C4-2B (cell line): ENCODE results near the gene IRF2BP1.

Source experiments
- H3K27ac ChIP-seq: fragments of 450-650 bp; 2 replicates; pipeline ENCODE4 v1.5.1; 2017
- CTCF ChIP-seq: fragments of 450-650 bp; conservative IDR thresholded peaks from 2 replicates; pipeline ENCODE4 v1.5.1; 2017; ENCODE audit warnings: mild to moderate bottlenecking
- ZFX ChIP-seq: fragments of 450-650 bp; IDR thresholded peaks from 2 replicates; pipeline ENCODE4 v1.6.1; 2017

Gene IRF2BP1

GRCh38 chr19:45927565-45928261, 41.8 kb upstream of the IRF2BP1 start:
- TF ChIP-seq ZFX (no peak), CTCF (no peak)
- peak overlapping the region; percentile 63 for H3K27ac ChIP-seq

DNA sequence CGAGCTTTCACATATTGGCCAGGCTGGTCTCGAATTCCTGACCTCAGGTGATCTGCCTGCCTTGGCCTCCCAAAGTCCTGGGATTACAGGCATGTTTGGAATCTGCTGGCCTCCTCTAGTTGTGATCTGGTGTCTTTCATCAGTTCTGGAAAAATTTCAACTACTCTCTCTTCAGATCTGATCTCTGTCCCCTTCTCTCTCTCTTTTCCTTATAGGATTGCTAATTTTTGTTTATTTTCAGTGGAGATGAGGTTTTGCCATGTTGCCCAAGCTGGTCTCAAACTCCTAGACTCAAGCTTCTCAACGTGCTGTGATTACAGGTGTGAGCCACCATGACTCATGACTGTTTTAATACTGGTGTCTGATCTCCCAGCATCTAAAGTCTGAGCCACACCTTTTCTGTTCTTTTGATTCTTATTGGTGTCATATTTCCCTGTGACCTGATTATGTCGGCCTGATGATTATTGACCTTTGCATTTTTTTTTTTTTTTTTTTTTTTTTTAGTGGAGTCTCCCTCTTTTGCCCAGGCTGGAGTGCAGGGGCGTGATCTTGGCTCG, 39.0 kb upstream of the IRF2BP1 start:
- H3K27ac ChIP-seq, result no peak overlapping the region
- TF ChIP-seq ZFX, result no peak
- no peak for TF ChIP-seq CTCF

- H3K27ac ChIP-seq, result no peak overlapping the region
Measured at GRCh38 chr19:45922281-45922680, 36.3 kb upstream of the IRF2BP1 start.

DNA sequence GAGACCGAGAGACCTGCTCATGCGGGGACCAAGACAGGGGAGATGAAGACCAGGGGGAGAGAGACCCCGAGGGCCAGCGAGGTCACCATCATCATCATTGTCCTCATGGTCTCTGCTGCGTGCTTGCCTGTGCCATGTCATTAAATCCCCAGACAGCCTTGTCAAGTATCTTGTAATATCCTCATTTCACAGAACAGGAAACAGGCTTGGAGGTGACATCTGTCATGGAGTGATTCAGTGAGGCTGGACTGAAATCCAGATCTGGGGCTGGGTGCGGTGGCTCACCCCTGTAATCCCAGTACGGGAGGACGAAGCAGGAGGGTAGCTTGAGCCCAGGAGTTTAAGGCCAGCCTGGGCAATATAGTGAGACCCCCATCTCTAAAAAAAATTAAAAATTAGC, 34.5 kb upstream of the IRF2BP1 start:
- no peak overlapping the region for H3K27ac ChIP-seq
- TF ChIP-seq CTCF (no peak), ZFX (no peak)

More at GRCh38 chr19:45922281-45922680, 36.3 kb upstream of the IRF2BP1 start:
- TF ChIP-seq ZFX, result no peak
- TF ChIP-seq CTCF, result no peak; the same call in 1 of the 2 replicates

- TF ChIP-seq CTCF (no peak), ZFX (no peak)
- no peak overlapping the region for H3K27ac ChIP-seq
Measured at GRCh38 chr19:45919678-45920077, 33.7 kb upstream of the IRF2BP1 start.

- no peak overlapping the region for H3K27ac ChIP-seq
- TF ChIP-seq ZFX, result no peak
- TF ChIP-seq CTCF, result no peak
Measured at GRCh38 chr19:45918721-45919120, 32.8 kb upstream of the IRF2BP1 start.

GRCh38 chr19:45917421-45918091, 31.6 kb upstream of the IRF2BP1 start:
- no peak overlapping the region for H3K27ac ChIP-seq
- no peak for TF ChIP-seq ZFX
- TF ChIP-seq CTCF, result no peak
